ENCODE measurements around the gene GTPBP6. TPM values are rescaled to one million over a fixed set of nuclear protein-coding genes. Genes with fewer than 3 reads are reported as not detected.

The GTPBP6 gene
- total RNA-seq, 1 donor from 2014 or later: 49.5 TPM

DNA sequence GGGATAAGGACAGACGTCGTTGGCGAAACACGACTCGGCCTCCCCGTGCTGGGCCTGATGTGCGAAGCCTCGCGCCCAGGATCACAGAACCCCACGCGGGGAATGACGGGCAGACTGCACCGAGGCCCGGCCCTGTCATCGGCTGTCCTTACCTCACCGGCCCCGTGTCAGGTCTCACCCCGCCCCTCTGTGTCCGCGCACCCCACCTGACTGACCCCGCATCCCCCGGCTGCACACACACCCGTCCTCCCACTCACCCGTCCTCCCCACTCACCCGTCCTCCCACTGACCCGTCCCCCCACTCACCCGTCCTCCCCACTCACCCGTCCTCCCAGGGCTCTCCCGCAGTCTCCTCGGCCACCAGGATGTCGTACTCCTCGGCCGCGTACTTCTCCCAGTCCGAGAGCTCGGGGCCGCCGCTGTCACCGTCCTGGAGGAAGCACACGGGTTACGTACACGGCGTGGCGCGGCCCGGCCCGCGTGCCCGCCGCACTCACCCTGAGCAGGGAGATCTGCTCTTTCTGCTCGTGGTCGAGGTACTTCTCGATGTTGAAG is 19.8 kb upstream of the GTPBP6 start:
- Histone ChIP-seq H3K4me3 (ENCODE audit: low read depth, low read length) (no peak overlapping the region), H3K36me3 (ENCODE audit: control insufficient read depth, insufficient read depth, low read length) (no peaks in the 10 kb centered on the region), H3K27me3 (ENCODE audit: control insufficient read depth, insufficient read depth, low read length) (no peaks in the 10 kb centered on the region)
- TF ChIP-seq, protein P1, sequence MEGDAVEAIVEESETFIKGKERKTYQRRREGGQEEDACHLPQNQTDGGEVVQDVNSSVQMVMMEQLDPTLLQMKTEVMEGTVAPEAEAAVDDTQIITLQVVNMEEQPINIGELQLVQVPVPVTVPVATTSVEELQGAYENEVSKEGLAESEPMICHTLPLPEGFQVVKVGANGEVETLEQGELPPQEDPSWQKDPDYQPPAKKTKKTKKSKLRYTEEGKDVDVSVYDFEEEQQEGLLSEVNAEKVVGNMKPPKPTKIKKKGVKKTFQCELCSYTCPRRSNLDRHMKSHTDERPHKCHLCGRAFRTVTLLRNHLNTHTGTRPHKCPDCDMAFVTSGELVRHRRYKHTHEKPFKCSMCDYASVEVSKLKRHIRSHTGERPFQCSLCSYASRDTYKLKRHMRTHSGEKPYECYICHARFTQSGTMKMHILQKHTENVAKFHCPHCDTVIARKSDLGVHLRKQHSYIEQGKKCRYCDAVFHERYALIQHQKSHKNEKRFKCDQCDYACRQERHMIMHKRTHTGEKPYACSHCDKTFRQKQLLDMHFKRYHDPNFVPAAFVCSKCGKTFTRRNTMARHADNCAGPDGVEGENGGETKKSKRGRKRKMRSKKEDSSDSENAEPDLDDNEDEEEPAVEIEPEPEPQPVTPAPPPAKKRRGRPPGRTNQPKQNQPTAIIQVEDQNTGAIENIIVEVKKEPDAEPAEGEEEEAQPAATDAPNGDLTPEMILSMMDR (IDR thresholded peaks at IDR 0.05; ENCODE audit: insufficient read depth, low read length, poor library complexity, severe bottlenecking): no peak
- DNase-seq (ENCODE audit: low read depth): no peak

DNA sequence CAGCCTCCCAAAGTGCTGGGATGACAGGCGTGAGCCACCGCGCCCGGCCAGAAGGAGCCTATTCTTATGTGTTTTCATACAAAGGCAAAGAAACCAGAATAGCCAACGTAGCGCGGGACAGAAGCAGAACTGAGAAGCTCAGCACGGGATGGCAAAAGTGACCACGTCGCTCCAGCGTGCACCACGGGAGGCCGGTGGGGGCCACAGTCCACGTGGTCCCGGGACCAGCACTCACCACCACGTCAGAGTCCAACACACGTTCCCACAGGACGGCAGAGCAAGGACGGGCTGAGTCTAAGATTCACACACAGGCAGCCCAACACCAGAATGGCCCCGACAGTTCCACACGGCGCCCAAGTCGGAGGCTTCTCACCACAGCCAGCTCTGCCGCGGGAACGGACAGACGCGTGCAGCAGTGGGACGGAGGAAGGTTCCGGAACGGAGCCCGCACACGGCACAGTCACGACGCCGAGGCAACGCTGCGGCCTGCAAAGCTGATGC is 18.8 kb upstream of the GTPBP6 start:
- Histone ChIP-seq H3K4me3 (ENCODE audit: low read depth, low read length) (no peak overlapping the region), H3K27me3 (ENCODE audit: control insufficient read depth, insufficient read depth, low read length) (no peaks in the 10 kb centered on the region), H3K36me3 (ENCODE audit: control insufficient read depth, insufficient read depth, low read length) (no peaks in the 10 kb centered on the region)
- TF ChIP-seq, protein P1 (IDR thresholded peaks at IDR 0.05; ENCODE audit: insufficient read depth, low read length, poor library complexity, severe bottlenecking): no peak
- DNase-seq (ENCODE audit: low read depth): no peak

DNA sequence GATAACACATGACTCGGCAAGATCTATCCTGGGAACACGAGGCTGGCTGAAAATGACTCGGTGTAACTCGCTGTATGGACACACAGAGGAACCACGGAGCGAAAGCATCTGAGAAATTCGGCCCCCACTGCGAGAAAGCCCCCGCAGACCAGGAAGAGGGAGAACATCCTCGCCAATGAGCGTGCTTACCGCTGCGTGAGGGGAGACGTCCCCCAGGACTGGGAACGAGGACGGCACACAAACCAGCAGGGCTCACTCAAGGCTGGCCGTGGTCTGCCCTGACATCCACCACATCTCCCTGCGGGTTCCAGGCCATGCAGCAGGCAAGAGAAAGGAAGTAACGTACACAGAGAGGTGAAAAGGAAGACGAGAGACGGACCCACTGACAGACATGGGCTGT is 17.6 kb upstream of the GTPBP6 start:
- Histone ChIP-seq H3K27me3 (ENCODE audit: control insufficient read depth, insufficient read depth, low read length) (peaks cover 9% of the 10 kb centered on the region), H3K4me3 (ENCODE audit: low read depth, low read length) (no peak overlapping the region), H3K36me3 (ENCODE audit: control insufficient read depth, insufficient read depth, low read length) (no peaks in the 10 kb centered on the region)
- no peak for DNase-seq (ENCODE audit: low read depth)
- TF ChIP-seq, protein P1 (IDR thresholded peaks at IDR 0.05; ENCODE audit: insufficient read depth, low read length, poor library complexity, severe bottlenecking): no peak

DNA sequence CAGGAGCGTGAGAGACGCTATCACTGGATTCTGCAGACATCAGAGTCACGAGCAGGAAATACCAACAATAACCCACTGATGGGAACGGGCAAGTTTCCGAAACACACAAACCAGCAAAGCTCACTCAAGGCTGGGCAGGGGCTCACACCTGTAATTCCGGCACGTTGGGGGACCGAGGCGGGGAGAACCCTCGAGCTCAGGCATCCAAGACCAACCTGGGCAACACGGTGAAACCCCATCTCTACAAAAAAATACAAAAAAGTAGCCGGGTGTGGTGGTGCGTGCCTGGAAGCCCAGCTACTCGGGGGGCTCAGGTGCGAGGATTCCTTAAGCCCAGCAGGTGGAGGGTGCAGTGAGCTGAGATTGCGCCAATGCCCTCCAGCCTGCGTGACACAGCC is 17.2 kb upstream of the GTPBP6 start:
- Histone ChIP-seq H3K4me3 (ENCODE audit: low read depth, low read length) (no peak overlapping the region), H3K36me3 (ENCODE audit: control insufficient read depth, insufficient read depth, low read length) (no peaks in the 10 kb centered on the region), H3K27me3 (ENCODE audit: control insufficient read depth, insufficient read depth, low read length) (peaks cover 14% of the 10 kb centered on the region)
- TF ChIP-seq, protein P1 (IDR thresholded peaks at IDR 0.05; ENCODE audit: insufficient read depth, low read length, poor library complexity, severe bottlenecking): no peak
- no peak for DNase-seq (ENCODE audit: low read depth)

DNA sequence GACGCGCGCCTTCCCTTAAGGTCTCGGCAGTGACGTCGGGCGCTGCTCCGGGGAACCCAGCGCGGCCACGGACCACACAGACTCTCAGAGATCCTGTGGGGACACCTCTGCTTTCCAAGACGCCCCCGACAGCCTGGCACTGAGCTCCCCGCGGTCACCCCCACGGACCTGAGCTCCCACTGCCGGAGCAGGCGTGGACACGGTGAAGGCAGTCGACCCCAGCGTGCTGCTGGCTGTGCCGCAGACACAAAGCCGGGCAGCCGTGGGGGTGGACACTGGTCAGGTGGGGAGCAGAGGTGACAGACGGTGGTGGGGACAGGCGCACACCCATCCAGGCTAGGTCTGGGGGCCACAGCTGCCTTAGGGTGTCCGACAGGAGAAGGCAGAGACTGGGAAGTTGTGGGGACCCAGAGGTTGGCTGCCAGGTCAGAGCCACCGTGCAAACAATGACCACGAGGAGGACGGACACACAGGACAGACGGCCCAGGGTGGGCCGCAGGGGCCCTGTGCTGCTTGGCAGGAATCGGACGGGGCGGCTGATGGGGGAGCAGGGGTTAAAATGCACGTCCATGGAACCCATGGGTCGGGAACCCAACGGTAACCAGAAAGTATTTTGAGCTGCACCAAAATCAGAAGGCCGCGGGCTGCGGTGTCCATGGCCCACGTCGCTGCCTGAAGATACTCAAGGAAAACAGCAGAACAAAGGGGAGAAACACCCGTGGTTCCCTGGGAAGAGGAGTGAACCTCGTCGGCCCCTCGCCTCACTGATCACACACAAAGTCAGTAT is 16.6 kb upstream of the GTPBP6 start:
- TF ChIP-seq, protein P1 (IDR thresholded peaks at IDR 0.05; ENCODE audit: insufficient read depth, low read length, poor library complexity, severe bottlenecking): no peak
- Histone ChIP-seq H3K4me3 (ENCODE audit: low read depth, low read length) (no peak overlapping the region), H3K27me3 (ENCODE audit: control insufficient read depth, insufficient read depth, low read length) (peaks cover 19% of the 10 kb centered on the region), H3K36me3 (ENCODE audit: control insufficient read depth, insufficient read depth, low read length) (no peaks in the 10 kb centered on the region)
- no peak for DNase-seq (ENCODE audit: low read depth)
